Body of pancreas (tissue), 4 donors: ENCODE data around the gene SLC24A2. TPM values are rescaled to one million over a fixed set of nuclear protein-coding genes. Genes with fewer than 3 reads are reported as not detected.

ENCODE experiments used
- ATAC-seq: fragments of 150-250 bp; one replicate; pipeline ENCODE4 v1.9.1; 2016
- DNase-seq, 4 donors: peaks; one replicate each; pipeline ENCODE4 v3.0.0-alpha.2; 2019
- H3K27ac ChIP-seq, 4 donors: fragments of 200-600 bp; sonication (generic); 1 replicate in 3 of 4; 2 replicates in 1 of 4; pipeline versions ENCODE4 v1.5.1 to v1.6.1; 2016 to 2019; ENCODE audit warnings: mild to moderate bottlenecking in 1 of 4, mixed read lengths in 1 of 4, moderate library complexity in 1 of 4
- H3K27me3 ChIP-seq, 2 donors: fragments of 200-600 bp; sonication (generic); one replicate each; pipeline ENCODE4 v1.6.0; 2016; ENCODE audit warnings: mild to moderate bottlenecking in 1 of 2
- H3K36me3 ChIP-seq, 2 donors: fragments of 200-600 bp; sonication (generic); replicated peaks in 1 of 2; 2 replicates each; pipeline ENCODE4 v1.5.1; 2016; ENCODE audit warnings: low read depth in 2 of 2; ENCODE audit not compliant: insufficient read depth in 1 of 2
- H3K4me1 ChIP-seq: fragments of 200-600 bp; sonication (generic); one replicate; pipeline ENCODE4 v1.6.0; 2016
- H3K4me3 ChIP-seq, 2 donors: fragments of 200-600 bp; sonication (generic); 1 replicate in 1 of 2; 2 replicates in 1 of 2; pipeline ENCODE4 v1.5.1; 2016 to 2019
- H3K9me3 ChIP-seq, 3 donors: fragments of 200-600 bp; sonication (generic); 1 replicate in 2 of 3; 2 replicates in 1 of 3; pipeline ENCODE4 v1.5.1; 2016
- POLR2A ChIP-seq, 3 donors: fragments of 450-650 bp; IDR thresholded peaks; one replicate each; pipeline ENCODE4 v1.6.1; 2016; ENCODE audit warnings: antibody characterized with exemption in 3 of 3, mild to moderate bottlenecking in 2 of 3
- WGBS, 2 donors: methylation state at CpG; one replicate each; pipeline ENCODE4 v1.1.5; 2017; 5-methylcytosine and 5-hydroxymethylcytosine counted together
- intact Hi-C: fragments of 100-400 bp; cut with DNase I; formaldehyde crosslinking; loops from one replicate; pipeline ENCODE4 v1.15.1; 2023
- total RNA-seq, 2 donors: library from RNA; depleted of rRNA; stranded (reverse); fragments of >200 nt; gene quantifications; one replicate each; pipeline ENCODE4 v1.1.0, GENCODE V29; 2016
- TF ChIP-seq, protein P1 (sequence below), 7 experiments: fragments of 450-650 bp in 4 of 7; fragments of 200-600 bp in 3 of 7; sonication (generic) in 3 of 7; IDR thresholded peaks; one replicate each; pipeline ENCODE4 v1.5.1; 2016 to 2019; ENCODE audit warnings: antibody characterized with exemption in 7 of 7

The SLC24A2 gene
- total RNA-seq, 2 donors from 2014 or later: 0.26 TPM; not detected in 1

DNA sequence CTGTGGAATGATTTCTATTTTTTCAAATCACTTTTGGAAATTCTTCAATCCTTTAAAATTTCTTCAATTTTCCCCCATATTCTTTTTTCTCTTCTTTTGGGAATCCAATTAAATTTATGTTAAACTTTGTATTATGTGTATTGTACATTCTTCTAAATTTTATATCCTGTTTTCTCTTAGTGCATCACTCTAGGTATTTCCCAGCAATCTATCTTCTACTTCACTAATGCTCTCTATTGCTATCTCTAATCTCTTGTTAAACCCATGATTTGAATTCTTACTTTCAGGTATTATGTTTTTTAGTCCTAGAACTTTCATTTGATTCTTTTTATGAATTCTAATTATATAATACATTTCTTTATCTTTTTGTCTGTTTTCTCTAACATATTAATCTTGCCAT lies 23.4 kb upstream of the SLC24A2 start:
- peaks cover 0 to 10% (median 0%) of the 10 kb centered on the region in 3 donors for H3K9me3 ChIP-seq
- no peak for ATAC-seq
- DNase-seq: no peak
- H3K4me1 ChIP-seq: no peaks in the 10 kb centered on the region
- no peak overlapping the region for H3K4me3 ChIP-seq
- H3K27me3 ChIP-seq: no peaks in the 10 kb centered on the region
- intact Hi-C loops: no loop called here
- no peaks in the 10 kb centered on the region for H3K36me3 ChIP-seq
- no peak overlapping the region for H3K27ac ChIP-seq
- TF ChIP-seq, protein P1, sequence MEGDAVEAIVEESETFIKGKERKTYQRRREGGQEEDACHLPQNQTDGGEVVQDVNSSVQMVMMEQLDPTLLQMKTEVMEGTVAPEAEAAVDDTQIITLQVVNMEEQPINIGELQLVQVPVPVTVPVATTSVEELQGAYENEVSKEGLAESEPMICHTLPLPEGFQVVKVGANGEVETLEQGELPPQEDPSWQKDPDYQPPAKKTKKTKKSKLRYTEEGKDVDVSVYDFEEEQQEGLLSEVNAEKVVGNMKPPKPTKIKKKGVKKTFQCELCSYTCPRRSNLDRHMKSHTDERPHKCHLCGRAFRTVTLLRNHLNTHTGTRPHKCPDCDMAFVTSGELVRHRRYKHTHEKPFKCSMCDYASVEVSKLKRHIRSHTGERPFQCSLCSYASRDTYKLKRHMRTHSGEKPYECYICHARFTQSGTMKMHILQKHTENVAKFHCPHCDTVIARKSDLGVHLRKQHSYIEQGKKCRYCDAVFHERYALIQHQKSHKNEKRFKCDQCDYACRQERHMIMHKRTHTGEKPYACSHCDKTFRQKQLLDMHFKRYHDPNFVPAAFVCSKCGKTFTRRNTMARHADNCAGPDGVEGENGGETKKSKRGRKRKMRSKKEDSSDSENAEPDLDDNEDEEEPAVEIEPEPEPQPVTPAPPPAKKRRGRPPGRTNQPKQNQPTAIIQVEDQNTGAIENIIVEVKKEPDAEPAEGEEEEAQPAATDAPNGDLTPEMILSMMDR (IDR thresholded peaks at IDR 0.05): no peak
- no peak for TF ChIP-seq POLR2A (IDR thresholded peaks at IDR 0.05)

DNA sequence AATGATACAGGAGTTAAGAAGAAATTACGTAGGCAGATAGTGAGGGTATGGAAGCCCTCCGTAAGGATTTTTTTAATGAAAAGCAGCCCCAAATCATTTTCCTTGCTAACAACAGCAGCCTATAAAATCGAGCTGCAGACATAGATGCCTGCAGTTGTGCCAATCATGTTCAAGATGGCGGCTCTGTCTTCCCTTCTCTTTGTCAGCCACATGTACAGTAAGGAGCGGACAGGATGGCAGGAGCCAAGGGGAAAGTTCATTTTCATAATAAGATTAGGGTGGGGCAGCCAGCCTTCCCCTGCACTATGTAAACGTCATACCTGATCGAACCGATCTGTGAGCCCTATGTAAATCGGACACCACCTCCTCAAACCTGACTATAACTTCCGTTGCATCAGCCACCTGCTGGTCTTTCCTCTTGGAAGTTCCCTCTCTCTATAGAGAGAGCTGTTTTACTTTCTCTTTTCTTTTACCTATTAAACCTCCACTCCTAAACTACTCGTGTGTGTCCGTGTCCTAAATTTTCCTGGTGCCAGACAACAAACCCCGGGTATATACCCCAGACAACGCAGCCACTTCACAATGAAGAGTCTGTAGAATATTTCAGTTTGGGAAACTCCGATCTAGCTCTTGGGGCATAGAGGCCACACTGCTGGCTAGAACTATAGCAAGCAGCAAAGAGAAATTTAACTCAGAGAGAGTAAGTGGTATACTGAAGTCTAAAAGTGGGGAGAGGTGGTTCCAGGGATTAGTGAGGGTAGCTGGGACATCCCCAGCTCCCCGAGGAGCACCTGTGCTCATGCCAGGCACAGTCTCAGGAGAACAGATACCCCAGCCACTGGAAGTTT lies 20.8 kb upstream of the SLC24A2 start:
- Histone ChIP-seq H3K36me3 (no peaks in the 10 kb centered on the region), H3K9me3 (no peaks in the 10 kb centered on the region), H3K27me3 (no peaks in the 10 kb centered on the region), H3K27ac (no peak overlapping the region), H3K4me1 (no peaks in the 10 kb centered on the region), H3K4me3 (no peak overlapping the region)
- no peak for DNase-seq
- TF ChIP-seq, protein P1 (IDR thresholded peaks at IDR 0.05): no peak
- TF ChIP-seq POLR2A (IDR thresholded peaks at IDR 0.05): no peak
- no peak for ATAC-seq
- intact Hi-C loops: no loop called here
- 66 to 70% methylated on average over 16 of the region's 16 CpGs for WGBS, 2 donors

DNA sequence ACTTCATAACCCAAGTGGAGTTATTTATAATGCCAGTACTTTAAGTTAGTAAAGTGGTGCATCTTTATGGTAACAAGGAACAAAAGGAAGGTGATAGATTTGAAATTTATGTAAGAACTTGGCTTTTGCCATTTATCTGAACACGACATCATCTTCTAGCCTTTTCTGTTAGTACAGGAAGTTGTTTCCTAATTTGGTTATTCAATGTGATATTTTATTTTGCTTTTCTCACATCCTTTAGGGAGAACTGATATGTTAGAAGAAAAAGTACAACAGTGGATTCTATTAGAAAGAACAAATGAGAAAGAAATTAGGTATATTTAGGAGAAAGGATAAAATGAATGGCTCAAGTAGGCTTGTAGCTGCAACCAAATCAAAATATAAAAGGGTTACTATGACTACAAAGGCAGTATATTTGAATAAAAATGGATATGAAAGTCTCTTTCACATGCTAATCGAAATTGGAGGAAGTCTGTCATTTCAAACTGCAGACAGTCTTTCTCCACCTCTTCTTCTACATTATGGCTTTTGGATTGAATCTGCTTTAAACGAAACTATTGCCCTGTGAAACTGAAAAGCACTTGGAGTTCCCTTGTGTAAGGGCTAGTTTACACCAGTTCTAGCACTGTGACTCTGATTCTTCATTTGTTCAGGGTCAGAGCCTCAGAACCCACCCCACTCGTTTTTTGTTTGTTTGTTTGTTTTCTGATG lies 18.5 kb upstream of the SLC24A2 start:
- 16 to 21% methylated on average over 4 of the region's 4 CpGs for WGBS, 2 donors
- Histone ChIP-seq H3K36me3 (no peaks in the 10 kb centered on the region), H3K27ac (no peak overlapping the region), H3K4me3 (no peak overlapping the region), H3K4me1 (no peaks in the 10 kb centered on the region), H3K27me3 (no peaks in the 10 kb centered on the region), H3K9me3 (no peaks in the 10 kb centered on the region)
- intact Hi-C loops: no loop called here
- DNase-seq (no peak), ATAC-seq (no peak)
- TF ChIP-seq, protein P1 (IDR thresholded peaks at IDR 0.05): no peak
- TF ChIP-seq POLR2A (IDR thresholded peaks at IDR 0.05): no peak

DNA sequence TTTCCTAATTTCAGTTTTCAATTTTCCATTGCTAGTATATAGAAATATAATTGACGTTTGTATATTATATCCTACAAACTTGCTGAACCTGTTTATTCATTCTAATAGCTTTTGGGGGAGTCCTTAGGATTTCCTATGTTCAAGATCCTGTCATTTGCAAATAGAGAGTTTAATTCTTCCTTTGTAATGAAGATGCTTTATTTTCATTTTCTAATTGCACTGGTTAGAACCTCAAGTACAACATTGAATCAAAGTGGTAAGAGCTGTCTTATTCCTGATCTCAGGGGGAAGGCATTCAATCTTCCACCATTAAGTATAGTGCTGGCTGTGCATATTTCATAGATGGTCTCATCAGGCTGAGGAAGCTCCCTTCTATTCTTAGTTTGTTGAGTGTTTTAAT lies 15.6 kb upstream of the SLC24A2 start:
- H3K36me3 ChIP-seq: no peaks in the 10 kb centered on the region
- no peak for DNase-seq
- TF ChIP-seq, protein P1 (IDR thresholded peaks at IDR 0.05): no peak
- no peak for TF ChIP-seq POLR2A (IDR thresholded peaks at IDR 0.05)
- no peak for ATAC-seq
- 4 to 10% methylated on average over 1 of the region's 1 CpG for WGBS, 2 donors
- no peaks in the 10 kb centered on the region for H3K9me3 ChIP-seq
- no peak overlapping the region for H3K4me3 ChIP-seq
- intact Hi-C loops: no loop called here
- no peaks in the 10 kb centered on the region for H3K27me3 ChIP-seq
- no peak overlapping the region for H3K27ac ChIP-seq
- H3K4me1 ChIP-seq: no peaks in the 10 kb centered on the region
